GM12801 (cell line): ENCODE results near the gene GRM4.

Experiments used
- CTCF ChIP-seq: IDR thresholded peaks from one replicate; pipeline ENCODE4 v1.5.1; 2011; ENCODE audit warnings: control low read depth; ENCODE audit not compliant: insufficient read length; ENCODE audit errors: extremely low read depth

The GRM4 gene

GRCh38 chr6:34179106-34179720 is 33.3 kb upstream of the GRM4 start:
- no peak for TF ChIP-seq CTCF

DNA sequence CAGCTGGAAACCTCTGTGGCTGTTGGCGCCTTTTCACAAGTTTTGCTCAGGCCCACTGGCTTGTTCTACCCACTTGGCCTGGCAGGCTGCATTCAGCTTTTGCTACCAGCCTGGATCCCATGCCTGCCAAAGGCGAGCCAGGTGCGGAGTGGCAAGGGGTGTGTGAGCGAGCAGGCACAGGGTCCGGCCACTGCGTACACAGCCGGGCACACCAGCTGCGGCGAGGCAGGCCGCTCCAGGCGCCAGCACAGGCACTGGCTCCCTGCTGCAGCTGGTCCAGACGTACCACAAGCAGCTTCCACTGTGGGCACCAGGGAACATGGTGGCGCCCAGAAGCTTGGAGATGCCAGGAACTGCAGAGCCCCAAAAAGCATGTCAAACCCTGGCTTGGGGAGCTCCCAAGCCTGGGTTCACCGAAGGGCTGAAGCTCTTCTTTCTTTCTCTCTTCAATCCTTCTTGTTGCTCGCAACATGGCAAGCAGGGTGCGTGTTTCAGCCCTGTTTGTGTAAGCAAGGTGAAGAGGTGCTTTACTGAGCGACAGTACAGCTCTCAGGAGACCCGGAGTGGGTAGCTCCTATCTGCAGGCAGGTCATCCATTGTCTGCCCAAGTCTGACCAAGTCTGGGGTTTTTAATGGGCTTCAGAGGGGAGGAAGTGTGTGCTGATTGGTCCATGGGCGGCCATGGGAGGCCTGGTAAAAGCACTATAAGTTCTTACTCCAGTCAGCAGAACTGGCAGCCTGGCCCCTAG is 32.6 kb upstream of the GRM4 start:
- no peak for TF ChIP-seq CTCF

DNA sequence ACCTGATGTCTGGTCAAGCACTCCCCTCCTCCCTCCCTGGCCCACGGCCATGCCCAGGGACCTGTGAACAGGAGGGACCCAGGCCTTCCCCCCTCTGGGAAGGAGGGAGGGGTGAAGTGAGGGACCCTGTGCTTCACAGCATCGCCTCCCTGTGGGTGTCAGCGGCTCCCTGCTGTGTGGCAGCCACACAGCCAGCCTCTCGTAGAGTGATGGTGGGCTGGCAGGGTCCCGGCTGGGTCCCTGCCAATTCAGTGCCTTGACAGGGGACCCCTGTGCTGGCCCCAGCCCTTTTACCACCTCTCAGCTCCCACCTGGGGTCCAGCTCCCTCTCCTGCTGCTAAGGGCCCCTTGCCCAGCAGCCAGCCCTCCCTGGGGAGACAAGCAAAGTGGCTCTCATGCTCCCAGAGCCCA is 31.3 kb upstream of the GRM4 start:
- TF ChIP-seq CTCF: no peak

GRCh38 chr6:34176261-34177031 is 30.6 kb upstream of the GRM4 start:
- TF ChIP-seq CTCF: no peak

DNA sequence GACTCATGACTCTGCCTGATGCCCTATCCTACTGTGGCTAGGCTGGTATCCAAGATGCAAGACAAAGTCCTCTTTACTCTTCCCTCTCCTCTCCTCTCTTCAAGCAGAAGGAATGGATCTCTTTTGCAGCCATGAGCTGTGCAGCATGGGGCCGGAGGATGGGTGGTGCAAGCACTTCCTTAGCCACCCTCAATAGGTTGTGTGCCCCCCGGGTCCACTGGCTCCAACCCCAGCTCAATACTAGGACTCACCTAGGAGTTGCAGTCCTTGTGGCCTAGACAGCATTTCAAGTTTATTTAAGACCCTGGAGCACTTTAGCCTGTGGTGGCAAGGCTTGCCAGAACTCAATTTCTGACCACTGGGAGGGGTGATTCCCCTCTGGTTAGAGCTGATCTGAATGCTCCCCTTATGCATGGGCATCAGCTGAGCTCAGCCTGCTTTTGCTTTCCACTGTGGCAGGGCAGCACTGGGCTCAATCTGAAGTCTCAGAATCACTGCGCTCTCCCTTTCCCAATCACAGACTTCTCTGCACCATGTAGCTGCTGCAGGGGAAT is 29.0 kb upstream of the GRM4 start:
- TF ChIP-seq CTCF: no peak

DNA sequence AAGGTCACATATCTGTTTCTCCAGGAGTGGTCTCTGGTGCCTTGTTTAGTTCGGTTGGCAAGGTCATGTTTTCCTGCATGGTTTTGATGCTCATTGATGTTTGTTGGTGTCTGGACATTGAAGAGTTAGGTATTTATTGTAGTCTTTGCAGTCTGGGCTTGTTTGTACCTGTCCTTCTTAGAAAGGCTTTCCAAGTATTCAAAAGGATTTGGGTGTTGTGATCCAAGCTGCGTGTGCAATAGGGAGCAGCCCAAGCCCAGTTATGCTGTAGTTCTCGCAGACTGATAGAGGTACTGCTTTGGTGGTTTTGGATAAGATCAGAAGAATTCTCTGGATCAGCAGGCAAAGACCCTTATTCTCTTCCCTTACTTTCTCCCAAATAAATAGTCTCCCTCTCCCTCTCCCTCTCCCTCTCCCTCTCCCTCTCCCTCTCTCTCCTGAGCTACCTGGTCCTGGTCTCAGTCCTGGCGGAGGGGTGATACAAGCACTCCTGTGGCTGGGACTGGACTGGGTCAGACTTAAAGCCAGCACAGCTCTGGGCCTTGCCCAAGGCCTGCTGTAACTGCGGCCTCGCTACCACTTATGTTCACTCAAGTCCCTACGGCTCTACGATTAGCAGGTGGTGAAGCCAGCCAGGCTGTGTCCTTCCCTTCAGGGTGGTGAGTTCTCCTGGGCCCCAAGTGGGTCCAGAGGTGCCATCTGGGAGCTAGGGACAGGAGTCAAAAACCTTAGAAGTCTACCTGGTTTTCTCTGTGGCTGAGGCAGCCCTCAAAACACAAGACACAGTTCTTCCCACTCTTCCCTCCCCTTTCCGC is 27.3 kb upstream of the GRM4 start:
- no peak for TF ChIP-seq CTCF

DNA sequence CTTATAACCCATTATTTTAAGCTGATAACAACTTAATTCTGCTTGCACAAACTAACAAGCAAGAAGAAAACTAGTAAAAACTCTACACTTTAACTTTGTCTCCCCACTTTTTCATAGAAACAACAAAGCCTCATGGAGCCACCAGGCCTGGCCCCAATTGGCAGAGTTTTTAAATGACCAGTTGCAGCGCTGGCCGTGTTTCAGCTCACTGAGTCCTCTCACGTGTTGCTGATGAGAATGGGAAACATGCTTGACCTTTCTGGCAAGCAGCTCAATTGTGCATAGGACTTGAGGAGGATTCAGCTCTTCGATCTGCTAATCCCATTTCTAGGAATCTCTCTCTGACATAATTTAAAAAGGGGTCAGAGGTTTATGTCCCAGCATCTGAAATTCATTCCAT is 24.5 kb upstream of the GRM4 start:
- TF ChIP-seq CTCF: no peak
